NCI-H345 (cell line): ENCODE data around the gene C5.

Experiments
- DNase-seq: peaks from one replicate; lab custom pipeline; 2025; lab: John Stamatoyannopoulos, UW

C5 gene

GRCh38 chr9:120924698-120925534 is 125.2 kb downstream of the C5 start:
- no peak for DNase-seq

- no peak for DNase-seq
Measured at GRCh38 chr9:120923620-120924328, 126.3 kb downstream of the C5 start.

DNA sequence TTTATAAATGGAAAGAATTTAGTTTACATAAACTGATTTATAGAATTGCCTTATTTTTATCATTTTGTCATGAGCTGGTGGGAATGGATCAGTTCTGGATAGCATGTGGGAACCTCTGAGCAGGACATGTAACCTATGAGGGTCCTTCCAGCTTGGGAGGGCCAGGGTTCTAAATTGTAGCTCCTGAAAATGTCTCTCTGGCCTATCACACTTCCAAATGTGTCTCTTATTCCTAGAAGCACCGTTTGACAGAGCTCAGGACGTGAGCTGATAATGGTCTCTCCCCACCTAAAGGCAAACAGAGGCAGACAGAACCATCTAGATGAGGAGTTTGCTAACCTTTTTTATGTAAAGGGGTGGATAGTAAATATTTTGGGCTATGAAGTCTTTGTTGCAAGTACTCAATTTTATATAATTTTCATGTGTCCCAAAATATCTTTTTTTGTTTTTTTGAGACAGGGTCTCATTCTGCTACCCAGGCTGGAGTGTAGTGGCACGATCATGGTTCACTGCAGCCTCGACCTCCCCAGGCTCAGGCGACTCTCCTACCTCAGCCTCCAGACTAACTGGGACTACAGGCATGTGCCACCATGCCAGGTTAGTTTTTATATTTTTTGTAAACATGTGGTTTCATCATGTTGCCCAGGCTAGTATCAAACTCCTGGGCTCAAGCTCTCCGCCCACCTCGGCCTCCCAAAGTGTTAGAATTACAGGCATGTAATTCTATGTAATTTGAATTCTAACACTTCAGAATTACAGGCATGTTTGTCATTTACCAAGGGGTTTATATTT is 127.5 kb downstream of the C5 start:
- no peak for DNase-seq

GRCh38 chr9:120921661-120922181 is 128.4 kb downstream of the C5 start:
- DNase-seq: no peak

- DNase-seq: no peak
Measured at GRCh38 chr9:120920806-120921178, 129.3 kb downstream of the C5 start.

DNA sequence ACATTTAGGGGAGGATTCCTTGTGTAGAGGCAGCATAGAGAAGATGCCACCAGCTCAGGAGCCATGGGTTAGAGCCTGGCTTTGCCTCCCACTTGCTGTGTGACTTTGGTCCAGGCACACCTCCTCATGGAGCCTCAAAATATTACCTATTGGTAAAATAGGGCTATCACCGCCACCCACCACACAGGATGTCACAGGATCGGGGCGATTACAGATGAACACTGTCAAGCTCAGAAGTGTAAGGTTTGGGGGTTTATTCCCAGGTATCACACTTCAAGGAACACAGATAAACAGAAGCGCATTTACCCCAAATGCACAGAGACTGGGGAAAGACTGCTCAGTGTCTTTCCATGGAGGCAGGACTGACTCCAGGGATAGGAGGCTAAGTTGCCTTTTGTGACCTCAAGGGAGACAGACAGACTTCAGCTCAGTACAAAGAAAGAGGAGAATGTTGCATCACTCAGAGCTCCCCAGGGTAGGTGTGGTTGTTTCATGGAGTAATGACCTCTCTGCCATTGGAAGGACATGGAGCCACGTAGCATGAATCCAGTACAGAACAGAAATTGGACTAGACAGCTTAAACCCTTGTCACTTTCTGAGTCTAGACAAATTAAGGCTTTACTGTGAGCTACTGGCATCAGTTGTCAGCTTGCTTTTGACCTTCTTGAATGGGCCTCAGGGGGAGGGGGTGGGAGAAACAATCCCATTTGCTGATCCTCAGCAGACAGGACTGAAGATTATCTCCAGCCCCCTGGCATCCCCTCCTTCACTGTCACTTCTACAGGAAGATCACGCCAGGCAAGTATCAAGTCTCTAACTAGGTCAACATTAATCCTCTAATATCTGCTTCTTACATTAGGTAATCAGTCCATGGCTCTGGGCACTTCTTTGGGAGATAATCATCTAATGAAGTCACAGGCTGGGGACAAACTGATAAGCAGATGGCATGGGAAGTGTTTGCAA is 130.0 kb downstream of the C5 start:
- no peak for DNase-seq

DNA sequence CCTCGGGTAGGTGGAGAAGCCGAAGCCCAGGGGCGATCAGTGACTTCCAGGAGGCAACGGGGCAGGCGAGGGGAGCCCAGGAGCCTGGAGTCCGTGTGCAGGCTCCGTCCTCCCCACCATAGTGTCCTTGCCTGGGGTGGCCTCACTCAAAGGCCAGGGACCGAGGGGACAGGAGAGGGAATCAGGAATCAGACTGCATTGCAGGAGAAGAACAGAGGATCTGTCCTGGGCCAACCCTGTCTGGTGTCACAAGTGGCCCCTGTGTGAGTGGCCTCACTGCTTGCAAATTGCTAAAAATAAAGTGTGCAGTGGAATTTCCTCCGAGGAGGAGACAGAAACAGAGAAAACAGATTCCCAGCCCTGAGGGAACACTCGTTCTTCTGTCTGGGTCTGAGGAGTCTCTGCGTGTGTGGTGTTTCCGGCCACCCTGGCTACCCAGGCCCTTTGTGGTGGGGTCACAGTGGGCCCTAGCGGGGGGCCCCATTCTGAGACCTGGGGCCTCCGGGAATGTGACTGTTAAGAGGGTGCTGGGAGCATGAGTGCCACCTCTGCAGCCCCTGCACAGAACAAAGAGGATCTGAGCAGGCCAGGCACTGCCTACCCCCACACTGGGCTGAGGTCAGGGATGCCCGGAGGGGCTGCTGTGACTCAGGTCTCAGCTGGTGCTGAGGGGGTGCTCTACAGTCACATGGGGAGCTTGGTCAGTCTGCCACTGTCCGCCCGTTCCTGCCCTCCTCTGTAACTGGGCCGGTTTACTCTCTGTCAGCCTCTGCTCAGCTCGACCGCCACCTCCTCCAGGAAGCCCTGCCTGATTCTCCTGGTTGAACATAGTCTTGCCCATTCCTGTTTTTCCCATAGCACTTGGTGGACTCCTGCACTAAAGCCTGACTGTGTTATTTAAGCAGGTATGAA is 130.9 kb downstream of the C5 start:
- DNase-seq: no peak

GRCh38 chr9:120917929-120918762 is 131.9 kb downstream of the C5 start:
- DNase-seq: no peak

DNA sequence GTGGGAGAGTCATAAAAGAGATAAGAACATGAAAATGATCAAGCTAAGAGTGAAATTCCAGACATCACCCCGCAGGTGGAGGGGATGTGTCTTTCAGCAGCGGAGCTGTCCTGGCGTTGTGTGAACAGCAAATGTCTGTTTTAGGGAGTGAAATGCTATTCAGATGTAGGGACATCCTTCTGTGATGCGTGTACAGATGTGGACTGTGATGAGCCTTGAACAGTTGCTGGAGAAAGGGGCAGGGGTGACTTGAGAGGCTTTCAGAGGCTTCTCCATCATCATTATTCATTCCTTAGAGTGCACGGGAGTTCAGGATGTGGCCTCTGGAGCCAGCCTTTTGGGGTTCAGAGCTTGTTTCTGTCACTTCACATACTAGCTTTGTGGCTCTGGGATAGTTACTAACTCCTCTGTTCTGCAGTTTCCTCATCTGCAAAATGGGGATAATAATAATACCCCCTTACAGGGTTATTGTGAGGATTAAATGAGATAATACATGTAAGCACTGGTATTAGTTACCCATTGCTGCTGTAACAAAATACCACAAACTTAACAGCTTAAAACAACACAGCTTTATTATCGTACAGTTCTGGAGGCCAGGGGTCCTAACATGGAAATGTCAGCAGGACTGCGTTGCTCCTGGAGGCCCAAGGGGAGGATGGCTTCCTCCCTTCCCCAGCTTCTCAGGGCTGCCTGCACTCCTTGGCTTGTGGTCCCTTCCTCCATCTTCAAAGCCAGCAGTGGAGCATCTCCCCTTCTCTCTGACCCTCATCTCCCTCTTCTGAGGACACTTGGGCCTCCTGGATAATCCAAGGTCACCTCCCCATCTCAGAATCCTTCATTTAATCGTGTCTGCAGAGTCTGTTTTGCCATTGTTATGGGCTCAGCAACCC is 132.8 kb downstream of the C5 start:
- no peak for DNase-seq

GRCh38 chr9:120916588-120916987 is 133.5 kb downstream of the C5 start:
- DNase-seq: no peak

DNA sequence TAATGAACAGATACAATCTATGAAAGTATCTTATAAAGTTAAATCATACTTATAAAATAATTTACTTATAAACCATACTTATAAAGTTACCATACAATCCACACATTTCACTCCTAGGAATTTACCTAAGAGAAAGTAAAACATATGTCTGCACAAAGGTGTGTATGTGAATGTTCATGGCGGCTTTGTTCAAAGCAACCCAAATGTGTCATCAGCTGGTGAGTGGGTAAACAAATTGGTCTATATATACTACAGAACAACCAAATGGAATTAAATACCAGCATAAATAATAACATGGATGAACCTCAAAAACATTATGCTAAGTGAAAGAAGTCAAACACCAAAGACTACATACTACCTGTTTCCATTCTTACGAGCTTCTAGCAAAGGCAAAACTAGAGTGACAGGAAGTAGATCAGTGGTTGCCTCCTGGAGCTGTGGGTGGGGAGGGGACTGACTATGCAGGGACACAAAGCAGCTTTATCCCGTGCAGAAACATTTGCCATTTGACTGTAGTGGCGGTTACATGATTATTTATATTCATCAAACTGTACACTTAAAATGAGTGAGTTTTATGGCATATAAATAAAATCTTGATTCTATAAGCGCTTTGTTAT is 134.1 kb downstream of the C5 start:
- DNase-seq: no peak

- DNase-seq: no peak
Measured at GRCh38 chr9:120914953-120915352, 135.1 kb downstream of the C5 start.

GRCh38 chr9:120914396-120914795 is 135.7 kb downstream of the C5 start:
- no peak for DNase-seq

DNA sequence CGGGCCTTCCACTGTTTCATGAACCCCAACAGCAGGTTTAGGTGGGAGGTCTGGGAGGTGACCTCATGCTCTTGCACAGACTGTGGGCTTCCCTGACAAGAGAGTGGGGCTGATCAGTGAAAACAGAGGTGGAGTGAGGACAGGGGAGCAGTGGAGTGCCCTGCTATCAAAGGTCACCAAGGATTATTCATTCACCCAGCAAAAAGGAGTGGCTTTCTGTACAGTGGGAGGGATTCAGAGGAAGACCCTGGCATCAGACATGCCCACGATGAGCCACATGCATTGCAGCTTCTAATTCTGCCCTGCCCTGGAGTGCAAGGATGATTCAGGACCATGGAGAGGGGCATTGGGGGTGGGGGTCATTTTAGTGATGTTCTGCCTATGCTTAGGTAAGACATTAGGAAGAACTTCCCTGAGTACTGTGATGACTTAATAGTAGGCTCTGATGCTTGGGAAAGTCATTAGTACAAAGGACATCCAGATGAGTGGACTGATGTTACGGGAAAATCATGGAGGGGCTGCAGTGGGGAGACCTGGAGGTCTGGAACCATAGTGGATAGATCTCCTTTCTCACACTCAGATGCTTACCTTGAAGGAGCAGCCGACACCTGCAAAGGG is 136.3 kb downstream of the C5 start:
- no peak for DNase-seq

DNA sequence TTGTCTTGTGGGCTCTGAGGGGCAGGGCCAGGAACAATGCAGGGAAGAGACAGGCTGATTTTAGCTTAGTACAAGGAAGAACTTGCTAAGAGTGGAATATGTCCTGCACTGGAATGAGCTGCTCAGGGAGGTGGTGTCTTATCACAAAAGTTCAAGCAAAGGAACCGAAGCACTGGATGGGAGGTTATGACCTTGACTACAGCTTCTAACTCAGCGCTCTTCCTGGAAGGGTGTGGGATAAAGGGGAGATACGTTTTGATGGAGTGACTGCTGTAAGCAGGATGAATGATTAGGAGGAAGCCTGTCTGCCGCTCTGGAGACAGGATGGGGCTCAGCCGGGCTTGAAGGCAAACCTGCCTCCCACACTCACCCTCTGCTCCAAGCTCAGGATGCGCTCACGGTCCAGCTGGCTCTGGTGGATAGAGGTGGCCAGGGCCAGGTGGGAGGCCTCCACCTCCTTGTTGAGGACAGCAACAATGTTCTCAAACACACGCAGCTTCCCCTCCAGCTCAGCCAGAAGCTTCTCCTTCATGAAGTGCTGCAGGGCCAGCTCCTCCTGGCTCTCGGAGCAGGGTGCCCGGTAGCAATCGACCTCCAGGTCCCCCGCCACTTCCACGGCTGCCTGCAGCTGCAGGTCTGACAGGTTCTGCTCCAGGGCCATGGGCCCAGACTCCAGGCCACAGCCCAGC is 137.0 kb downstream of the C5 start:
- DNase-seq: no peak

DNA sequence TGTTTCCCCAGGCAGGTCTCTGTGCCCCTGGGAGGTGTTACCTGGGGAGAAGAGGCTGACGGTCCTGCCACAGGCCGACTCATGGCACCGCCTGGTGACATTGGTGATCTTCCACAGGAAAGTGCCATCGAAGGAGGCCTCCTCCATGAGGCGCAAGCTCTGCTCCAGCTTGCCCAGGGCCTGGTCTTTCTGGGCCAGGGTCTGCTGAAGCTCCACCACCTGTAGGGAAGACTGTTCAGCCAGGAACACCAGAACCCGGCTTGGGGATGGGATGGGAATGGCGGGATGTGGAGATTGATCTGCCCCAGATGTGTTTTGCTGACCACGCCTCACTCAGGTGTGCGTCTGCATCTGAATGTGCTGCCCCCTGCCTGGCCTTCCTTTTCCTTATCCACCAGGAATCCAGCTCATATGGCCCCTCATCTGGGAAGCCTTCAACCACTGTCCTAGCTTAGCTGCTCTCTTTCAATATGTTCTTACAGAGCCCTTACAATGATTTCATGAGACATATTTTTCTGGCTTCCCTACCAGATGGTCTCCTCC is 138.7 kb downstream of the C5 start:
- no peak for DNase-seq

DNA sequence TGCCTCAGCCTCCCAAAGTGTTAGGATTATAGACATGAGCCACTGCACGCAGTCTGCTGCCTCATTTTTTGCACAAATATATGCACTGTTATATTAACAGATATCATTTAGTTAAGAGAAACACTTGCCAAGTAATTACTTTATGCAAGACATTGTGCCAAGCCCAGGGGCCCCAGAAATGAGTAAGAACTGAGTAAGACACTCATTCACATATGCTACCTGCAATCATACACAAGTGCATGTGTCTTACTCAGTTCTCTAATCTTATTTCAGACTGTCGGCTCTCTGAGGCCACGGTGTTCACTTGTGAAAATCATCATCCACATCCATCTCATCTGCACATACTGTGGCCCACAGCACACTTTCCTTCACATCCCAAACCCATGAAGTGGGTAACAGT is 139.4 kb downstream of the C5 start:
- DNase-seq: no peak
